ENCODE data around the gene WDR37.
"Not testable (repeated sequence)": the region's sequence is repeated elsewhere in the genome, so short reads cannot be mapped to it uniquely, and the experiment has no call there.

The WDR37 gene

DNA sequence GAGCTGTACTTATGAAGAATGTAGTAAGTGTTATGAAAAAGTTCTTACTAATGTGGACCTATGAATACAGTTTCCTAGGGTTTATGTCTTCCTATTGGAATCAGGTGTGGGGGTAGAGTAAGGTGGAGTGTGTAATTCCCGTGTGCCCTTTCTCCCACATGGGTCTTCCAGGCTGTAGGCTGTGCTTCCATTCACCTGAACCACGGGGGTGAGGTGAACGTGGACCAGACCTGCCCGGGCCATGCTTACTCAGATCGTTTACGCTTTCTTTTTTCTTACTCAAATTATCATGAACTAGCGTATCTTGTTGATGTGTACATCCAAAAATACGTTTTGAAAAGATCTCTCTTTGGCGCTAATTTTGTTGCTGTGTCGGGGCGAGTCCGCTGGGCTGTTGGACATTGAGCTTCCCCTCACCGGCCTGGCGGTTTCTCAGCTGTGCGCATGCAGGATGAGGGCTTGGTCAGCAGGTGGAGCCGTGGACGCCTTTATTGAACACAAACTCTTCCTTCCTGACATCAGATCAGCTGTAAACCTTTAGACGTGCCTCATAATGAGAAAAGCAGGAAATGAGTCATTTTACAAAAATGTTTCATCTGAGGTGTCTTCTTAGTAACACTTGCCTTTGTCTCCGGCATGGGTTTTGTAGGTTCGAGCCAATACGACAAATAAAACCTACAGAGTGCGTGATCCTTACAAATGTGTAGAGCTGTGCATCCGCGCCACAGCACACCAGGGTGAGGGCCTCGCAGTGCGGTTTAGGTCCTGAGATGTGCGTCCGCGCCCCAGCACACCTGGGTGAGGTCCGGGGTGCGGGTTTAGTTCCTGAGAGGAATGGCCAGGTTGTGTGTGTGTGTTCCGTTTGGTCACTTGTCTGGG lies 53.8 kb downstream of the WDR37 start:
- H3K4me1 ChIP-seq, result peaks cover 41% of the 10 kb centered on the region
- no peak for TF ChIP-seq Cebpa-rat (IDR thresholded peaks at IDR 0.05)
- peak overlapping the region; percentile 62 for H3K4me2 ChIP-seq
- H4K20me1 ChIP-seq, result peaks cover 93% of the 10 kb centered on the region
- peak overlapping the region; percentile 49; the same call in 1 of the 2 replicates for H3K9ac ChIP-seq
- no peak overlapping the region for H3K4me3 ChIP-seq
- H3K9me3 ChIP-seq, result no peaks in the 10 kb centered on the region; the same call in 1 of the 2 replicates
- peak overlapping the region; percentile 42; the same call in 1 of the 2 replicates for H3K27ac ChIP-seq
- no peaks in the 10 kb centered on the region for H3K27me3 ChIP-seq
- H3K36me3 ChIP-seq, result peaks cover 99% of the 10 kb centered on the region

DNA sequence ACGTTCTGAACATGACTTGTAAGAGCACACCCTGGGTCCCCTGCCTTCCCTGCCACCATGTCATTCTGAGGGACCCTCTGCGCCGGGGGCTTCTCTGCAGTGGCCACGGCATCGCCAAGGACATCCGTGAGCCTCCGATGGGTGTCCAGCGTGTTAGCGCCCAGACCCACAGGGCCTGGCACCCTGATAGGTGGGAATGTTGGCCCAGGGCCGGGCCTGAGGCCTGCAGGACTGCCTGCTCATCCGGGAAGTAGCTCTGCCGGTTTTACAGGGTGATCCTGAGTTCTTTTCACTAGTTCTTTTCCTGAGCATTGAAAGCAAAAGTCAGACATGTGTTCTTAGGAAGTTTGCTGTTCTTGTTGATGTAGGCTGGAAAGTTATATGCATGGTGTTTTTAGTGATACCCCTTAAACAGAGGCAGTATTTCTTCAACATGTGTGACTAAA lies 54.5 kb downstream of the WDR37 start:
- peaks cover 48% of the 10 kb centered on the region for H3K4me1 ChIP-seq
- peak overlapping the region; percentile 62 for H3K4me2 ChIP-seq
- H3K9me3 ChIP-seq, result no peaks in the 10 kb centered on the region; the same call in 1 of the 2 replicates
- TF ChIP-seq Cebpa-rat (IDR thresholded peaks at IDR 0.05), result no peak
- no peak overlapping the region for H3K4me3 ChIP-seq
- H3K9ac ChIP-seq, result no peak overlapping the region
- H4K20me1 ChIP-seq, result peaks cover 97% of the 10 kb centered on the region
- peak overlapping the region; percentile 42; the same call in 1 of the 2 replicates for H3K27ac ChIP-seq
- no peaks in the 10 kb centered on the region for H3K27me3 ChIP-seq
- peaks cover 97% of the 10 kb centered on the region for H3K36me3 ChIP-seq

DNA sequence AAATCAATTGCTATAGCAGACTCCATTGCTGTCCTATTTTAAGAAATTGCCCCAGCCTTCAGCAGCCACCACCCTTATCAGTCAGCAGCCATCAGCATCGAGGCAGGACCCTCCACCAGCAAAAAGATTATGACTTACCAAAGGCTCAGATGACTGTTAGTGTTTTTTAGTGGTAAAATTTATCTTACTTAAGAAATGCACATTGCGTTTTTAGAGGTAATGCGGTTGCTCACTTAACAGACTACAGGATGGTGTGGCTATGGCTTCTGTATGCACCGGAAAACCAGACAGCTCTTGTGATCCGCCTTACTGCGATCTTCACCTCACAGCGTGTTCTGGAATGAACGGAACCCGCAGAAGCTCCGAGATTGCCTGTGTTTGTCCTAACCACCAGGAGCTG lies 58.1 kb downstream of the WDR37 start:
- H3K9me3 ChIP-seq, result no peaks in the 10 kb centered on the region; the same call in 1 of the 2 replicates
- no peak overlapping the region for H3K9ac ChIP-seq
- peaks cover 81% of the 10 kb centered on the region for H3K4me1 ChIP-seq
- H3K36me3 ChIP-seq, result peaks cover 93% of the 10 kb centered on the region
- no peak overlapping the region for H3K4me3 ChIP-seq
- H3K4me2 ChIP-seq, result 0 out of 2 replicates have a peak overlapping the region, but pooled peaks have one; percentile 59
- H4K20me1 ChIP-seq, result peaks cover 97% of the 10 kb centered on the region
- no peak overlapping the region for H3K27ac ChIP-seq
- no peaks in the 10 kb centered on the region for H3K27me3 ChIP-seq
- no peak for TF ChIP-seq Cebpa-rat (IDR thresholded peaks at IDR 0.05)

DNA sequence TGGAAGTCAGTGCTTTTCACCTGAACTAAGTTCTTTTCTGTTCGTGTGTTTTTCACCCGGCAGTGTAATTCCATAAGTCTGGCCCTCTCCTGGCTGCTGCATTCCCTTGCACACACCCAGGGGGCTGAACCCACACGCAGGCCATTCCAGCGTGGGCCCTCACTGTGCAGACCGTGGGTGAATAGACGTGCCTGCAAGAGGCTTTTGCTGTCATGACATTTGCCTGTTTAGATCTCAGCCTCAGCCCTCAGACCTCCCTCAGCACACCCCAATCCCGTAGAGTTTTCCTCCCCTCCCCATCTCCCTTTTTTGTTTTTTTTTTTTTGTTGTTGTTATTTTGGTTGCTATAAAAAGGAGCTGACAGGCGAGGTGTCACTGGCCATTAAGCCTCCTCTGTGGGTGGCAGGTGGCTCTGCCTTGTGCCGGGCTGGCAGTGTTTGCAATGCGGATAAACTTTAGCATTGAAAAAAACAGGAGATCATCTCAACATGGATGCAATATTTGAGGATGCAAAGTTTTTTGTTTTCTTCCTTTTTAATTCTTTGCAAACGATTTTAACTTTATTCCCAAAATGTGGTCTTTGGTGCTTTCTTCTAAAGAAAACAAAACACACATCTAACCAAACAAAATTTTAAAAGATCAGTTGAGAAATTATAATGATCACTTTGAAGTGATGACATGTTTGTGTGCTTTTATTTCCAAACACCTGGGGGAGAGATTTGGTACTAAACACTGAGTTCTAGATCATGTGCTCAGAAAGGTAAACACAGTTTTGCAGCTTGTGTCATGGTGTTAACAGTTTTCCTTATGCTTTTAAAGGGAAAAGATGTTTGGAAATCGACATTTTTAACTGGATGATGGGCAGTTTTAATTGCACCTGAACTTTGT lies 58.8 kb downstream of the WDR37 start:
- Histone ChIP-seq H3K4me1 (peaks cover 82% of the 10 kb centered on the region), H3K27ac (peak overlapping the region; percentile 32; the same call in 1 of the 2 replicates), H3K4me2 (peak overlapping the region; percentile 59), H3K27me3 (no peaks in the 10 kb centered on the region), H4K20me1 (peaks cover 97% of the 10 kb centered on the region), H3K9me3 (no peaks in the 10 kb centered on the region; the same call in 1 of the 2 replicates), H3K4me3 (no peak overlapping the region), H3K9ac (no peak overlapping the region), H3K36me3 (peaks cover 93% of the 10 kb centered on the region)
- no peak for TF ChIP-seq Cebpa-rat (IDR thresholded peaks at IDR 0.05)

DNA sequence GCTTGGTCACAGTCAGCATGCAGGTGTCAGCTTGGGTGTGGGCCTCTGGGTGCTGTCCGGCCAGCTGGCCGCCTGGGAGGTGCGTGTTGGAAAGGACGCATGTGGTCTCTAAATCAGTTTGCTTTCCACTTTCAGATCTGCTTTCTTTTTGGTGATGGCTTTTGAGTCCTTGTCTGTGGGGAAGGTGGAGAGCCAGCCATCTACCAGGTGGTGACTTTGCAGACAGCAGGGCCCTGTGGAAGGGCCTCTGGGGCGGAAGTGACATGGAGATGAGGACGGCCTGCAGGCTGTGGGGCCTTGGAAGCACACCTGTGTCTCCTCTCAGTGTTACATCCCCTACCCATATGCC lies 59.4 kb downstream of the WDR37 start:
- peak overlapping the region; percentile 59 for H3K4me2 ChIP-seq
- no peaks in the 10 kb centered on the region; the same call in 1 of the 2 replicates for H3K9me3 ChIP-seq
- H3K4me1 ChIP-seq, result peaks cover 82% of the 10 kb centered on the region
- H3K9ac ChIP-seq, result no peak overlapping the region
- H4K20me1 ChIP-seq, result peaks cover 97% of the 10 kb centered on the region
- TF ChIP-seq Cebpa-rat (IDR thresholded peaks at IDR 0.05), result no peak
- no peak overlapping the region for H3K4me3 ChIP-seq
- peak overlapping the region; percentile 32; the same call in 1 of the 2 replicates for H3K27ac ChIP-seq
- H3K36me3 ChIP-seq, result peaks cover 90% of the 10 kb centered on the region
- no peaks in the 10 kb centered on the region for H3K27me3 ChIP-seq

DNA sequence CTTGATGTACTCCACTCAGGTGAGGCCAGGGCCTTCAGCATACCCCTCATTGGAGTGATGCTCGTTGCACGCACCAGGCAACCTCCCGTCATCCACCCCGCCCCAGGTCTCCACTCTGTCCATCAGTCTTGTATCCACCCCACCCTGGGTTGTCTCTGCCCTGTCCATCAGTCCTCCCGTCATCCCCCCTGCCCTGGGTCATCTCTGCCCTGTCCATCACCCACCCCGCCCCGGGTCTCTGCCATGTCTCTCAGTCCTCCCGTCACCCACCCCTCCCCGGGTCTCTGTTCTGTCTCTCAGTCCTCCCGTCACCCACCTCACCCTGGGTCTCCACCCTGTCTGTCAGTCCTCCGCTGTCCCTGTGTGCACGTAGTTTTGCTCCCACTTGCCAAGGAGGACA lies 59.9 kb downstream of the WDR37 start:
- TF ChIP-seq Cebpa-rat (IDR thresholded peaks at IDR 0.05), result no peak
- no peak overlapping the region for H3K9ac ChIP-seq
- H4K20me1 ChIP-seq, result peaks cover 97% of the 10 kb centered on the region
- peaks cover 85% of the 10 kb centered on the region for H3K36me3 ChIP-seq
- peaks cover 82% of the 10 kb centered on the region for H3K4me1 ChIP-seq
- no peaks in the 10 kb centered on the region for H3K27me3 ChIP-seq
- H3K27ac ChIP-seq, result peak overlapping the region; percentile 32; the same call in 1 of the 2 replicates
- no peaks in the 10 kb centered on the region; the same call in 1 of the 2 replicates for H3K9me3 ChIP-seq
- peak overlapping the region; percentile 59 for H3K4me2 ChIP-seq
- no peak overlapping the region for H3K4me3 ChIP-seq

DNA sequence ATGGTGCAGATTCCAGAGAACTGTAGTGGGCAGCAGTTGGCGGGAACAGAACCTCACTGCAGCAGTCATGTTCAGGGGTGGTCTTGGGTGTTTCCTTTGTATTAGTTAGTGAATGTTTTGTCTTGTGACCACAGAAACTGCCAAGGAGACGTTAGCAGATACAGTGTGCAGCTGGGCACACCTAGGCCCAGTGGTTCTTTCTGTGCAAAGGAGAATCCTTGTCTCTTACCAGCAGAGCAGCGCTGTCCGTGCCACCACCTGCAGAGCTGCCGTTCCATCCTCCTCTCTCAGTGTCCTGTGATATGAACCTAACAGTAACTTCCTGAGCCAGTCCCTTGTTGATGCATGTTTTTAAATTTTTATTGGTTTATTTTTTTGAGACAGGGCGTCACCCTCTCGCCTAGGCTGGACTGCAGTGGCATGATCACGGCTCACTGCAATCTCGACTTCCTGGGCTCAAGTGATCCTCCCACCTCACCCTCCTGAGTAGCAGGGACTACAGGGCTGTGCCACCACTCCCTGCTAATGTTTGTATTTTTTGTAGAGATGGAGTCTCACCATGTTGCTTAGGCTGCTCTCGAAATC lies 60.6 kb downstream of the WDR37 start:
- no peaks in the 10 kb centered on the region; the same call in 1 of the 2 replicates for H3K9me3 ChIP-seq
- H3K4me3 ChIP-seq, result no peak overlapping the region
- H3K9ac ChIP-seq, result no peak overlapping the region
- H3K4me1 ChIP-seq, result peaks cover 82% of the 10 kb centered on the region
- H3K36me3 ChIP-seq, result peaks cover 81% of the 10 kb centered on the region
- no peak overlapping the region for H3K27ac ChIP-seq
- H3K4me2 ChIP-seq, result peak overlapping the region; percentile 59
- TF ChIP-seq Cebpa-rat (IDR thresholded peaks at IDR 0.05), result no peak
- no peaks in the 10 kb centered on the region for H3K27me3 ChIP-seq
- peaks cover 97% of the 10 kb centered on the region for H4K20me1 ChIP-seq

DNA sequence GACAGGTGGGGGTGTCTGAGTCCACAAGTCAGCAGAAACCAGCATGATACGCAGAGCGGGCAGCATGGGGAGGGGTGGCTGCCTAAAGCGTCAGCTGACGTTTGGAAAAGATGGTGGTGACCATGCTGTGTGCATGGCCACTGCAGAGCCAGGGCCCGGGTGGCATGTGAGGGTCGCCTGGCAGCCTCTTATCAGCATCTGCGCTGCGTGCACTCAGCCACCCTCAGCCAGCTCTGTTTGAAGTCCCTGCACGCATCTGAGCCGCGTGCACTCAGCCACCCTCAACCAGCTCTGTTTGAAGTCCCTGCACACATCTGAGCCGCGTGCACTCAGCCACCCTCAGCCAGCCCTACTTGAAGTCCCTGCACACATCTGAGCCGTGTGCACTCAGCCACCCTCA lies 61.5 kb downstream of the WDR37 start:
- Histone ChIP-seq H3K4me3 (no peak overlapping the region), H3K4me1 (peaks cover 83% of the 10 kb centered on the region), H3K9me3 (no peaks in the 10 kb centered on the region), H3K4me2 (peak overlapping the region; percentile 59), H3K9ac (no peak overlapping the region), H4K20me1 (peaks cover 97% of the 10 kb centered on the region), H3K27ac (no peak overlapping the region), H3K27me3 (no peaks in the 10 kb centered on the region), H3K36me3 (peaks cover 79% of the 10 kb centered on the region)
- no peak for TF ChIP-seq Cebpa-rat (IDR thresholded peaks at IDR 0.05)

DNA sequence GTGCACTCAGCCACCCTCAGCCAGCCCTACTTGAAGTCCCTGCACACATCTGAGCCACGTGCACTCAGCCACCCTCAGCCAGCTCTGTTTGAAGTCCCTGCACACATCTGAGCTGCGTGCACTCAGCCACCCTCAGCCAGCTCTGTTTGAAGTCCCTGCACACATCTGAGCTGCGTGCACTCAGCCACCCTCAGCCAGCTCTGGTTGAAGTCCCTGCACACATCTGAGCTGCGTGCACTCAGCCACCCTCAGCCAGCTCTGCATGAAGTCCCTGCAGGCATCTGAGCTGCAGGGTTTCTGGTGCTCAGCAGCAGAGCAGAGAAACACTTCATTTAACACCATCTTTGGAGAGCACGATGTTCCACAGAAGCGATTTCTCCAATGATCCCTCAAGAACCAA lies 62.1 kb downstream of the WDR37 start:
- H3K27ac ChIP-seq, result not testable (repeated sequence)
- Histone ChIP-seq H3K36me3 (peaks cover 75% of the 10 kb centered on the region), H3K4me1 (peaks cover 90% of the 10 kb centered on the region)

More for the DNA sequence above, 62.1 kb downstream of the WDR37 start:
- Histone ChIP-seq H4K20me1 (peaks cover 97% of the 10 kb centered on the region), H3K4me2 (peak overlapping the region; percentile 86)
- H3K4me3 ChIP-seq, H3K27me3 ChIP-seq, H3K9me3 ChIP-seq, H3K9ac ChIP-seq: not testable (repeated sequence)

All from BLaER1 (cell line).